Measurements from ENCODE around the gene SPATA17.

DNA sequence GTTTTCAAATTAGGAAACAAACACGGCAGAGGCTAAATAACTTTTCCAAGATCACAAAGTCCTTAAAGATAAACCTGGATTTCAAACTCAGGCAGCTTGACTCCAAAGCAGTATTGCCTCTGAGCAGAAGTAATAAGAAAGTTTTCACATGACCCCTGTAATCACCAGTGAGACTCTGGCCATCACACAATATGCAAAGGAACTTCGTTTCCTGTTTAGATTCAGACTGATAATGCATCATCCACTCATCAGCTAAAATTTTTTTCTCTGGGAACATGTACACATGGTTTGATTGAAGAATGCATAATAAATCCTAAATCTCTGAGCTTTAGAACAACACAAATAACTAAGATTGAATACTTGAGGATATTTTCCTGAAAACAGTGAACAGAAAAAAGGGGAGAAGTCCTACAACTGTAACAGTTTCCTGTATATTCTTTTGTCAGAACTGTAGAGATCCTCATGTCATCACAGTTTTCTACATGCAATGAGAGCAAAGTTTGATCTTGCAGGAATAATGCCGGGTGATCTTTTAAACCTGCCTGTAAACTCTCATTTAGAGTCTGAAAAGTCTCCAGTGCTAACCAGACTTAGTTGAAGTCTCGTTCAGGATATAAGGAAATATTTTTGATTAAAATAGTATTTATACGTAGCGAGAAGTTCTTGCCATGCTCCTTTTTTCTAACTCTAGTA, 225.3 kb downstream of the SPATA17 start:
- TF ChIP-seq CTCF (IDR thresholded peaks at IDR 0.05; ENCODE audit: insufficient read depth, low read length, poor library complexity, severe bottlenecking) (no peak), EZH2phosphoT487 (conservative IDR thresholded peaks at IDR 0.05; ENCODE audit: low read length) (no peak)
